ENCODE data around the gene SALL2. TPM values are rescaled to one million over a fixed set of nuclear protein-coding genes. Genes with fewer than 3 reads are reported as not detected.

Gene SALL2
- total RNA-seq, 1 experiment from 2014 or later = 0.48 TPM

DNA sequence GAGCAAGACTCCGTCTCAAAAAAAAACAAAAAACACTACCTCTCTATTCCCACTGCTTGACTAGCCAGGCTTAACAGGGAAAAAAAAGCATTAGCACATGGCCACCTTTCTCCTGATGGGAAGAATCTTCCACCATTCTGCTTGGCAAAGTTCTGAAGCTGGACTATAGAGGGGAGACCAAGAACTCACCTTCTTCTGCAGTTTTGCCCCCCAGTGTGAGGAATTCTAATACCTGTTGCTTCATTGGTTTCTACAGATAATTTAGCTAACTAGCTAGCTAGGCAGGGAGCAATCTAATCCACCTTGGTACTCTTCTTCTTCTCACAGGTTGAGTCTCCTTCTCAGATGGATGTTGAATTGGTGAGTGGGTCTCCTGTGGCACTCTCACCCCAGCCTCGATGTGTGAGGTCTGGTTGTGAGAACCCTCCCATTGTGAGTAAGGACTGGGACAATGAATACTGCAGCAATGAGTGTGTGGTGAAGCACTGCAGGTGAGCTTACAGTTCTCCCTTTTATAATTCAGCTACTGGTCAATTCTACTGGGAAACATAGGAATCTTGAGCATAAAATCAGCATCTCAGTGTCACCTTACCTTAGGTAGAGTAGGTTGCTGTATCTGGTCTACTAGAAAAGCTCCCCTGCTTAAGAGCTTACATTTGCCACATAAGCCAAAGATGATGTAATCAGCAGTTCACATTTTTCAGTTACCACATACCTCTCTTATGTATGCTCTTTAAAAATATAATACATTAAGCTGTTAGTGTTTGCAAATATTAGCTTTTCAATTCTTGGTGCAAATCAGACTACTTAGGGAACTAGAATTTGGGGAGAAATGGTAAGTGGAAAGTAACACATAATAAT, 31.0 kb downstream of the SALL2 start:
- DNase-seq (ENCODE audit: low read depth) = no peak

- DNase-seq (ENCODE audit: low read depth) = no peak
These were observed 39.5 kb downstream of the SALL2 start for GRCh38 chr14:21486640-21487087.

DNA sequence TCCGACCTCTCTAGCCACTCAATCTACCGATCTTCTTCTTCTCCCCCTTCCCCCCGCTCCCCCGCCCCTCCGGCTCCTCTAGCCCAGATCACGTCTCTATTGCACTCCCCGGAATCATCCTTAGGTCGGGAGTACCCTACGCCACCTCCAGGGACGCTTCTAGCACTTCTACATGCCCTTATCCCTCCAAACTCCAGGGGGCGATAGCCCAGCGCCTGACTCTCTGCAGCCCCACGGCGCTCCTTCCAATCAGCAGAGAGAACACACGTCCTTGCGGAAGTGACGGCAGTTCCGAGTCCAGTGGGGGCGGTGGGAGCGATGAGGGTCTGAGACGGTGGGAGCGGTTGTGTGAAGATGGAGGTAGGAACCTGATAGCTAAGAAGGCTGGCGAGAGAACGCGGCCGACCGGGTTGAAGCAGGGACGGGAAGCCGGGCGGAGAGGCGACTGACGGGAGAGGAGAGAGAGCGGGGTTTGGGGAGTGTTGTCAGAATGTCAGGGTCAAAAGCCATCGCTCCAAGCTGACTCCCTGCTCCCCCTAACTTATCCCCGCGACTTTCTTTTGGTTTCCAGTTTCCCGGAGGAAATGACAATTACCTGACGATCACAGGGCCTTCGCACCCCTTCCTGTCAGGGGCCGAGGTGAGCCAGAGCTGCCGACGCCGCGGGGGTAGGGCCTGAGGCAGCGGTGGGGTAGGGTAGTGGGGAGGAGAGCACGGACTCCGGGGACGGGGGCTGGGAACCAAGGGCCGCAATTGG, 49.0 kb downstream of the SALL2 start, which contains the start of the genes RAB2B and TOX4:
Gene RAB2B (minus strand): TSS at position 35 of the 757 bp plus-strand sequence. CDS start 87 bp downstream, outside the sequence.
Gene TOX4 (plus strand): TSS at position 271 of the 757 bp plus-strand sequence. CDS start 84 bp downstream, at position 355.
- DNase-seq (ENCODE audit: low read depth) = peak; percentile 97

DNA sequence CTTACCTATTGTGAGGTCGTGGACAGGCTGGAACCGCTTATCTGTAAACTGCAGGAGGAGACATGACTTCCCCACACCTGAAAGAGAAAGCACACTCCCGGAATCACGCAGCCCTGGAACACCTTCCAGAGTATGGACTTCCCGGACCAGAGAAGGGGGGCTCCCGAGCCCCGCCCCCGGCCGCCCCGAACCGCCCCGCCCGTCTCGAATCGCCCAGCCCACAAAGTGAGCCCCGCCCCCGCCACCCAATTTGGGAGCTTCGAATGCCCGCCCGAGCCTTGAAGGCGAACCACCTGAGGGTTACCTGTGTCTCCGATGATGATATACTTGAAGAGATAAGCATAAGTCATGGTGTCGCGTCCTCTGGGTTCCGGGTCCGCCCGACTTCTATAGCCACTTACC, 49.6 kb downstream of the SALL2 start:
- peak; percentile 67 for DNase-seq (ENCODE audit: low read depth)

GRCh38 chr14:21475767-21476522, 50.2 kb downstream of the SALL2 start:
- no peak for DNase-seq (ENCODE audit: low read depth)

Other genes with a start within 250 kb of the SALL2 start
- gene RPGRIP1, start 246.3 kb downstream of the SALL2 start, total RNA-seq (2014; rRNA removed; shearing (Covaris generic)) = 0.12 TPM in 1 of 2 replicates, not detected in the other
- 68.8 and 69.0 TPM in 2 replicates for gene SUPT16H, start 142.3 kb downstream of the SALL2 start, total RNA-seq (2014; rRNA removed; shearing (Covaris generic))
- gene CHD8, start 70.2 kb downstream of the SALL2 start, total RNA-seq (2014; rRNA removed; shearing (Covaris generic)) = 28.6 and 30.4 TPM in 2 replicates
- gene RAB2B, start 49.4 kb downstream of the SALL2 start, total RNA-seq (2014; rRNA removed; shearing (Covaris generic)) = 12.6 and 16.9 TPM in 2 replicates
- gene TOX4, start 49.2 kb downstream of the SALL2 start, total RNA-seq (2014; rRNA removed; shearing (Covaris generic)) = 13.1 and 14.4 TPM in 2 replicates
- gene METTL3, start 15.0 kb downstream of the SALL2 start, total RNA-seq (2014; rRNA removed; shearing (Covaris generic)) = 48.9 and 52.1 TPM in 2 replicates
- not detected in 2 replicates for gene OR10G3, start 53.7 kb upstream of the SALL2 start, total RNA-seq (2014; rRNA removed; shearing (Covaris generic))
- not detected in 2 replicates for gene OR10G2, start 108.6 kb upstream of the SALL2 start, total RNA-seq (2014; rRNA removed; shearing (Covaris generic))
- gene OR4E2, start 127.5 kb upstream of the SALL2 start, total RNA-seq (2014; rRNA removed; shearing (Covaris generic)) = not detected in 2 replicates
- not detected in 2 replicates for gene OR4E1, start 147.5 kb upstream of the SALL2 start, total RNA-seq (2014; rRNA removed; shearing (Covaris generic))